GM23338 (cell line): ENCODE data around the gene SH3RF2. TPM values are rescaled to one million over a fixed set of nuclear protein-coding genes. Genes with fewer than 3 reads are reported as not detected.
"Not testable (repeated sequence)": the region's sequence is repeated elsewhere in the genome, so short reads cannot be mapped to it uniquely, and the experiment has no call there.

Source experiments
- ATAC-seq: fragments of 200-7000 bp; cut with Tn5 transposase; 3 replicates; pipeline ENCODE4 v1.9.1; 2020
- DNase-seq: peaks from one replicate; pipeline ENCODE4 v3.0.0-alpha.2; 2015; ENCODE audit warnings: low spot score
- H2AFZ ChIP-seq: fragments of 200-600 bp; sonication (generic); 2 replicates; pipeline ENCODE4 v1.8.0; 2016; ENCODE audit warnings: antibody characterized with exemption, mild to moderate bottlenecking, moderate library complexity
- H3F3A ChIP-seq: fragments of 200-600 bp; sonication (generic); replicated peaks from 2 replicates; pipeline ENCODE4 v1.8.0; 2017; ENCODE audit warnings: antibody characterized with exemption, mixed run types, low read depth
- H3K27ac ChIP-seq: fragments of 200-600 bp; sonication (generic); 2 replicates; pipeline ENCODE4 v1.6.1; 2016; ENCODE audit warnings: low read depth
- H3K27me3 ChIP-seq: fragments of 200-600 bp; sonication (generic); 2 replicates; pipeline ENCODE4 v1.8.0; 2016; ENCODE audit warnings: mild to moderate bottlenecking, mixed run types, moderate library complexity; ENCODE audit not compliant: insufficient read depth
- H3K36me3 ChIP-seq: fragments of 200-600 bp; sonication (generic); 2 replicates; pipeline ENCODE4 v1.8.0; 2016; ENCODE audit warnings: mild to moderate bottlenecking; ENCODE audit not compliant: insufficient read depth
- H3K4me1 ChIP-seq: fragments of 200-600 bp; sonication (generic); 2 replicates; pipeline ENCODE4 v1.8.0; 2016; ENCODE audit warnings: mild to moderate bottlenecking, moderate library complexity; ENCODE audit not compliant: insufficient read depth
- H3K4me2 ChIP-seq: fragments of 200-600 bp; sonication (generic); 2 replicates; pipeline ENCODE4 v1.7.1; 2017; ENCODE audit warnings: mixed run types
- H3K4me3 ChIP-seq: fragments of 200-600 bp; sonication (generic); 2 replicates; pipeline ENCODE4 v1.6.1; 2016; ENCODE audit warnings: mixed run types
- H3K79me2 ChIP-seq: fragments of 200-600 bp; sonication (generic); replicated peaks from 2 replicates; pipeline ENCODE4 v1.8.0; 2017; ENCODE audit warnings: mild to moderate bottlenecking; ENCODE audit not compliant: insufficient read depth
- H3K9me2 ChIP-seq: fragments of 200-600 bp; sonication (generic); 2 replicates; pipeline ENCODE4 v1.8.0; 2017; ENCODE audit not compliant: insufficient read depth
- H4K20me1 ChIP-seq: fragments of 200-600 bp; sonication (generic); replicated peaks from 2 replicates; pipeline ENCODE4 v1.8.0; 2017; ENCODE audit warnings: mild to moderate bottlenecking; ENCODE audit not compliant: insufficient read depth
- H3K27ac Mint-ChIP-seq: 2 replicates; pipeline ENCODE4 v1.8.0; 2020; ENCODE audit warnings: inconsistent platforms, mild to moderate bottlenecking, moderate library complexity, mixed read lengths
- H3K27me3 Mint-ChIP-seq: 3 replicates; pipeline ENCODE4 v1.8.0; 2022; ENCODE audit warnings: low read depth, mild to moderate bottlenecking, moderate library complexity, mixed read lengths, inconsistent platforms; ENCODE audit not compliant: insufficient read depth, poor library complexity
- H3K36me3 Mint-ChIP-seq: 3 replicates; pipeline ENCODE4 v1.8.0; 2021; ENCODE audit warnings: low read depth, mild to moderate bottlenecking, inconsistent platforms, moderate library complexity, mixed read lengths
- H3K4me1 Mint-ChIP-seq: 3 replicates; pipeline ENCODE4 v1.8.0; 2020; ENCODE audit warnings: mild to moderate bottlenecking, inconsistent platforms, mixed read lengths
- H3K4me3 Mint-ChIP-seq: 3 replicates; pipeline ENCODE4 v1.8.0; 2021; ENCODE audit warnings: moderate library complexity, mild to moderate bottlenecking, inconsistent platforms, mixed read lengths
- H3K9me3 Mint-ChIP-seq: 3 replicates; pipeline ENCODE4 v1.8.0; 2020; ENCODE audit warnings: moderate library complexity, mild to moderate bottlenecking, inconsistent platforms, mixed read lengths
- CREB1 ChIP-seq: fragments of 250-450 bp; sonication (Bioruptor Pico); IDR thresholded peaks from 2 replicates; pipeline ENCODE4 v1.5.0; 2020; ENCODE audit warnings: low read depth, mild to moderate bottlenecking, moderate library complexity
- EZH2 ChIP-seq: fragments of 200-600 bp; sonication (generic); IDR thresholded peaks from one replicate; pipeline ENCODE4 v1.8.0; 2017; ENCODE audit warnings: antibody characterized with exemption, mild to moderate bottlenecking, low read depth; ENCODE audit not compliant: unreplicated experiment
- EZH2phosphoT487 ChIP-seq: fragments of 200-600 bp; sonication (generic); IDR thresholded peaks from one replicate; pipeline ENCODE4 v1.8.1; 2018; ENCODE audit warnings: antibody characterized with exemption; ENCODE audit not compliant: unreplicated experiment
- JUNB ChIP-seq: IDR thresholded peaks from one replicate; pipeline ENCODE4 v1.6.1; 2016; ENCODE audit warnings: antibody characterized with exemption; ENCODE audit not compliant: unreplicated experiment
- NANOG ChIP-seq: IDR thresholded peaks from 2 replicates; pipeline ENCODE4 v1.6.1; 2016; ENCODE audit warnings: antibody characterized with exemption, borderline replicate concordance
- POLR2AphosphoS5 ChIP-seq: IDR thresholded peaks from 2 replicates; pipeline ENCODE4 v1.6.1; 2016; ENCODE audit warnings: antibody characterized with exemption, low read depth
- STAT1 ChIP-seq: IDR thresholded peaks from one replicate; pipeline ENCODE4 v1.6.1; 2016; ENCODE audit warnings: antibody characterized with exemption; ENCODE audit not compliant: unreplicated experiment
- ZNF114 ChIP-seq: fragments of 250-450 bp; sonication (Bioruptor Pico); IDR thresholded peaks from 2 replicates; pipeline ENCODE4 v1.5.0; 2020; ENCODE audit warnings: mild to moderate bottlenecking, moderate library complexity
- ZNF331 ChIP-seq: fragments of 250-450 bp; sonication (Bioruptor Pico); IDR thresholded peaks from 2 replicates; pipeline ENCODE4 v1.5.0; 2020; ENCODE audit warnings: low read depth, mild to moderate bottlenecking, moderate library complexity
- polyA plus RNA-seq: library from polyadenylated mRNA; unstranded; fragments of >200 nt; fragmentation: Nextera tagmentation; extraction: Ambion mirVana; gene quantifications from 2 replicates; pipeline ENCODE4 v1.2.1, GENCODE V29; 2016
- total RNA-seq: library from RNA; depleted of rRNA; stranded (reverse); fragments of >200 nt; shearing (Covaris generic); gene quantifications from 2 replicates; pipeline ENCODE4 v1.2.3, GENCODE V29; 2014
- TF ChIP-seq, protein P1 (sequence below): fragments of 250-450 bp; sonication (Bioruptor Pico); IDR thresholded peaks from 2 replicates; pipeline ENCODE4 v1.5.0; 2020; ENCODE audit warnings: mild to moderate bottlenecking, moderate library complexity
- TF ChIP-seq, protein P2 (sequence below): IDR thresholded peaks from 2 replicates; pipeline ENCODE4 v1.6.1; 2016; ENCODE audit warnings: antibody characterized with exemption
- TF ChIP-seq, protein P3 (sequence below), 2 experiments: fragments of 200-600 bp in 1 of 2; sonication (generic) in 1 of 2; conservative IDR thresholded peaks; 2 replicates each; pipeline versions ENCODE4 v1.5.1 to v1.6.1; 2016 to 2017; ENCODE audit warnings: antibody characterized with exemption in 2 of 2, low read depth in 2 of 2, mild to moderate bottlenecking in 2 of 2, moderate library complexity in 1 of 2

Gene SH3RF2
- total and polyA plus RNA-seq, 2 experiments from 2014 or later, result 1.7 to 2.4 TPM

DNA sequence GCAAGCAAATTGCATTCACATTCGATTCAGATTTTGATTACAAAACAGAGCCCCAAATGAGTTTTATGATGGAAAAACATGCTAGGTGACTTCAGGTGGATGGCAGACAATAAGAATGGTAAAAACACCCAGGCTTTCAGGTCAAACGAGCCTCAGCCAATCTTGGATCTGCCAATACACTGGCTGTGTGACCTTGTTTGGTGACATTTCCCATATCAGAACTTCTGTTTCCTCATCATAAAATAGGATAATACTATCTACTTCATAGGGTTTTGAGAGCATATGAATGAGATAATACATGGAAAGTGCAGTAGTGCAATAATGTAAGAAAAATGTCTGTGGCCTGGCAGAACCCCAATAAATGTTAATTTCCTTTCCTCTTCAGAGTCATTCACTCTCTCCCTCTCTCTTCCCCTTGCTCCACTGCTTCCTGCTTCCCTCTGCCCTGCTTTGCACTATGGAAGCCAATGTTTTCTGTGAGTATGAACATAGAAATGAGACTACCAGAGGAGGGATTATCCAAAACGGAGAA is 54.7 kb downstream of the SH3RF2 start:
- no peaks in the 10 kb centered on the region for H3K79me2 ChIP-seq
- no peak overlapping the region for H3K4me3 Mint-ChIP-seq
- no peaks in the 10 kb centered on the region for H4K20me1 ChIP-seq
- H3K9me2 ChIP-seq, result peaks cover 4% of the 10 kb centered on the region; the same call in 1 of the 2 replicates
- H3K4me3 ChIP-seq, result no peak overlapping the region
- ATAC-seq (no peak), DNase-seq (no peak)
- no peak overlapping the region for H3K4me2 ChIP-seq
- no peak overlapping the region for H2AFZ ChIP-seq
- H3K27ac ChIP-seq, result no peak overlapping the region
- H3K9me3 Mint-ChIP-seq, result peaks cover 29% of the 10 kb centered on the region
- H3K27ac Mint-ChIP-seq, result no peak overlapping the region
- H3K36me3 Mint-ChIP-seq, result peaks cover 20% of the 10 kb centered on the region
- no peaks in the 10 kb centered on the region for H3K4me1 Mint-ChIP-seq
- peaks cover 4% of the 10 kb centered on the region for H3K27me3 Mint-ChIP-seq
- no peaks in the 10 kb centered on the region for H3F3A ChIP-seq
- H3K4me1 ChIP-seq, result no peaks in the 10 kb centered on the region
- TF ChIP-seq POLR2AphosphoS5 (no peak), ZNF114 (no peak), ZNF331 (CRISPR knock-in tag) (no peak), NANOG (no peak), EZH2phosphoT487 (no peak), JUNB (no peak), STAT1 (no peak), CREB1 (CRISPR knock-in tag) (no peak), EZH2 (no peak)
- TF ChIP-seq, protein P1, sequence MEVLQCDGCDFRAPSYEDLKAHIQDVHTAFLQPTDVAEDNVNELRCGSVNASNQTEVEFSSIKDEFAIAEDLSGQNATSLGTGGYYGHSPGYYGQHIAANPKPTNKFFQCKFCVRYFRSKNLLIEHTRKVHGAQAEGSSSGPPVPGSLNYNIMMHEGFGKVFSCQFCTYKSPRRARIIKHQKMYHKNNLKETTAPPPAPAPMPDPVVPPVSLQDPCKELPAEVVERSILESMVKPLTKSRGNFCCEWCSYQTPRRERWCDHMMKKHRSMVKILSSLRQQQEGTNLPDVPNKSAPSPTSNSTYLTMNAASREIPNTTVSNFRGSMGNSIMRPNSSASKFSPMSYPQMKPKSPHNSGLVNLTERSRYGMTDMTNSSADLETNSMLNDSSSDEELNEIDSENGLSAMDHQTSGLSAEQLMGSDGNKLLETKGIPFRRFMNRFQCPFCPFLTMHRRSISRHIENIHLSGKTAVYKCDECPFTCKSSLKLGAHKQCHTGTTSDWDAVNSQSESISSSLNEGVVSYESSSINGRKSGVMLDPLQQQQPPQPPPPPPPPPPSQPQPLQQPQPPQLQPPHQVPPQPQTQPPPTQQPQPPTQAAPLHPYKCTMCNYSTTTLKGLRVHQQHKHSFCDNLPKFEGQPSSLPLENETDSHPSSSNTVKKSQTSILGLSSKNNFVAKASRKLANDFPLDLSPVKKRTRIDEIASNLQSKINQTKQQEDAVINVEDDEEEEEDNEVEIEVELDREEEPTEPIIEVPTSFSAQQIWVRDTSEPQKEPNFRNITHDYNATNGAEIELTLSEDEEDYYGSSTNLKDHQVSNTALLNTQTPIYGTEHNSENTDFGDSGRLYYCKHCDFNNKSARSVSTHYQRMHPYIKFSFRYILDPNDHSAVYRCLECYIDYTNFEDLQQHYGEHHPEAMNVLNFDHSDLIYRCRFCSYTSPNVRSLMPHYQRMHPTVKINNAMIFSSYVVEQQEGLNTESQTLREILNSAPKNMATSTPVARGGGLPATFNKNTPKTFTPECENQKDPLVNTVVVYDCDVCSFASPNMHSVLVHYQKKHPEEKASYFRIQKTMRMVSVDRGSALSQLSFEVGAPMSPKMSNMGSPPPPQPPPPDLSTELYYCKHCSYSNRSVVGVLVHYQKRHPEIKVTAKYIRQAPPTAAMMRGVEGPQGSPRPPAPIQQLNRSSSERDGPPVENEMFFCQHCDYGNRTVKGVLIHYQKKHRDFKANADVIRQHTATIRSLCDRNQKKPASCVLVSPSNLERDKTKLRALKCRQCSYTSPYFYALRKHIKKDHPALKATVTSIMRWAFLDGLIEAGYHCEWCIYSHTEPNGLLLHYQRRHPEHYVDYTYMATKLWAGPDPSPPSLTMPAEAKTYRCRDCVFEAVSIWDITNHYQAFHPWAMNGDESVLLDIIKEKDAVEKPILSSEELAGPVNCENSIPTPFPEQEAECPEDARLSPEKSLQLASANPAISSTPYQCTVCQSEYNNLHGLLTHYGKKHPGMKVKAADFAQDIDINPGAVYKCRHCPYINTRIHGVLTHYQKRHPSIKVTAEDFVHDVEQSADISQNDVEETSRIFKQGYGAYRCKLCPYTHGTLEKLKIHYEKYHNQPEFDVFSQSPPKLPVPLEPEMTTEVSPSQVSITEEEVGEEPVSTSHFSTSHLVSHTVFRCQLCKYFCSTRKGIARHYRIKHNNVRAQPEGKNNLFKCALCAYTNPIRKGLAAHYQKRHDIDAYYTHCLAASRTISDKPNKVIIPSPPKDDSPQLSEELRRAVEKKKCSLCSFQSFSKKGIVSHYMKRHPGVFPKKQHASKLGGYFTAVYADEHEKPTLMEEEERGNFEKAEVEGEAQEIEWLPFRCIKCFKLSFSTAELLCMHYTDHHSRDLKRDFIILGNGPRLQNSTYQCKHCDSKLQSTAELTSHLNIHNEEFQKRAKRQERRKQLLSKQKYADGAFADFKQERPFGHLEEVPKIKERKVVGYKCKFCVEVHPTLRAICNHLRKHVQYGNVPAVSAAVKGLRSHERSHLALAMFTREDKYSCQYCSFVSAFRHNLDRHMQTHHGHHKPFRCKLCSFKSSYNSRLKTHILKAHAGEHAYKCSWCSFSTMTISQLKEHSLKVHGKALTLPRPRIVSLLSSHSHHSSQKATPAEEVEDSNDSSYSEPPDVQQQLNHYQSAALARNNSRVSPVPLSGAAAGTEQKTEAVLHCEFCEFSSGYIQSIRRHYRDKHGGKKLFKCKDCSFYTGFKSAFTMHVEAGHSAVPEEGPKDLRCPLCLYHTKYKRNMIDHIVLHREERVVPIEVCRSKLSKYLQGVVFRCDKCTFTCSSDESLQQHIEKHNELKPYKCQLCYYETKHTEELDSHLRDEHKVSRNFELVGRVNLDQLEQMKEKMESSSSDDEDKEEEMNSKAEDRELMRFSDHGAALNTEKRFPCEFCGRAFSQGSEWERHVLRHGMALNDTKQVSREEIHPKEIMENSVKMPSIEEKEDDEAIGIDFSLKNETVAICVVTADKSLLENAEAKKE, result no peak
- TF ChIP-seq, protein P2, sequence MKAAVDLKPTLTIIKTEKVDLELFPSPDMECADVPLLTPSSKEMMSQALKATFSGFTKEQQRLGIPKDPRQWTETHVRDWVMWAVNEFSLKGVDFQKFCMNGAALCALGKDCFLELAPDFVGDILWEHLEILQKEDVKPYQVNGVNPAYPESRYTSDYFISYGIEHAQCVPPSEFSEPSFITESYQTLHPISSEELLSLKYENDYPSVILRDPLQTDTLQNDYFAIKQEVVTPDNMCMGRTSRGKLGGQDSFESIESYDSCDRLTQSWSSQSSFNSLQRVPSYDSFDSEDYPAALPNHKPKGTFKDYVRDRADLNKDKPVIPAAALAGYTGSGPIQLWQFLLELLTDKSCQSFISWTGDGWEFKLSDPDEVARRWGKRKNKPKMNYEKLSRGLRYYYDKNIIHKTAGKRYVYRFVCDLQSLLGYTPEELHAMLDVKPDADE, result no peak
- TF ChIP-seq, protein P3, sequence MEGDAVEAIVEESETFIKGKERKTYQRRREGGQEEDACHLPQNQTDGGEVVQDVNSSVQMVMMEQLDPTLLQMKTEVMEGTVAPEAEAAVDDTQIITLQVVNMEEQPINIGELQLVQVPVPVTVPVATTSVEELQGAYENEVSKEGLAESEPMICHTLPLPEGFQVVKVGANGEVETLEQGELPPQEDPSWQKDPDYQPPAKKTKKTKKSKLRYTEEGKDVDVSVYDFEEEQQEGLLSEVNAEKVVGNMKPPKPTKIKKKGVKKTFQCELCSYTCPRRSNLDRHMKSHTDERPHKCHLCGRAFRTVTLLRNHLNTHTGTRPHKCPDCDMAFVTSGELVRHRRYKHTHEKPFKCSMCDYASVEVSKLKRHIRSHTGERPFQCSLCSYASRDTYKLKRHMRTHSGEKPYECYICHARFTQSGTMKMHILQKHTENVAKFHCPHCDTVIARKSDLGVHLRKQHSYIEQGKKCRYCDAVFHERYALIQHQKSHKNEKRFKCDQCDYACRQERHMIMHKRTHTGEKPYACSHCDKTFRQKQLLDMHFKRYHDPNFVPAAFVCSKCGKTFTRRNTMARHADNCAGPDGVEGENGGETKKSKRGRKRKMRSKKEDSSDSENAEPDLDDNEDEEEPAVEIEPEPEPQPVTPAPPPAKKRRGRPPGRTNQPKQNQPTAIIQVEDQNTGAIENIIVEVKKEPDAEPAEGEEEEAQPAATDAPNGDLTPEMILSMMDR (conservative IDR thresholded peaks at IDR 0.05; ENCODE audit: low read depth in 2 of 2), result no peak
- H3K27me3 ChIP-seq, result no peaks in the 10 kb centered on the region
- H3K36me3 ChIP-seq, result 0 out of 2 replicates have a peak, but pooled peaks cover 4% of the 10 kb centered on the region

DNA sequence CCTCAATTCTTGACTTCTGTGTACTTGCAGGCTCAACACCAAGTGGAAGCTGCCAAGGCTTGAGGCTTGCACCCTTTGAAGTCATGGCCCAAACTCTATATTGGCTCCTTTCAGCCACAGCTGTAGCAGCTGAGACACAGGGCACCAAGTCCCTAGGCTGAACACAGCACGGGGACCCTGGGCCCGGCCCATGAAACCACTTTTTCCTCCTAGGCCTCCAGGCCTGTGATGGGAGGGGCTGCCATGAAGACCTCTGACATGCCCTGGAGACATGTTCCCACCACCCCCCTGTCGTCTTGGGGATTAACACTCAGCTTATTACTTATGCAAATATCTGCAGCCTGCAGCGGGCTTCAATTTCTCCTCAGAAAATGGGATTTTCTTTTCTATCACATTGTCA is 57.2 kb downstream of the SH3RF2 start:
- not testable (repeated sequence) for H3K9me2 ChIP-seq, H3K36me3 ChIP-seq, H3F3A ChIP-seq, H3K27ac Mint-ChIP-seq, H3K4me1 Mint-ChIP-seq, ATAC-seq, H3K4me2 ChIP-seq, H2AFZ ChIP-seq, H3K4me3 Mint-ChIP-seq, H3K79me2 ChIP-seq, DNase-seq, H3K4me3 ChIP-seq, H3K27me3 Mint-ChIP-seq, H3K27me3 ChIP-seq, H3K27ac ChIP-seq, H3K4me1 ChIP-seq, H4K20me1 ChIP-seq
- Mint-ChIP-seq H3K36me3 (peaks cover 20% of the 10 kb centered on the region), H3K9me3 (peaks cover 29% of the 10 kb centered on the region)
